Fibroblast of lung (primary cell): ENCODE data around the gene HSF5. TPM values are rescaled to one million over a fixed set of nuclear protein-coding genes. Genes with fewer than 3 reads are reported as not detected.

Source experiments
- DNase-seq, 2 donors: peaks; one replicate each; pipeline versions ENCODE4 v3.0.0 to v3.0.0-alpha.2; 2010; ENCODE audit warnings: low read depth in 2 of 2
- H2AFZ ChIP-seq: 2 replicates; pipeline ENCODE4 v1.5.1; 2012; ENCODE audit warnings: low read length, control low read depth, inconsistent platforms
- H3K27ac ChIP-seq: 2 replicates; pipeline ENCODE4 v1.5.1; 2011; ENCODE audit warnings: low read length, control low read depth; ENCODE audit not compliant: insufficient read depth
- H3K27me3 ChIP-seq: 2 replicates; pipeline ENCODE4 v1.5.1; 2011; ENCODE audit warnings: mild to moderate bottlenecking, low read length; ENCODE audit not compliant: control insufficient read depth, insufficient read depth
- H3K36me3 ChIP-seq: 2 replicates; pipeline ENCODE4 v1.5.1; 2011; ENCODE audit warnings: low read length; ENCODE audit not compliant: control insufficient read depth, insufficient read depth
- H3K4me1 ChIP-seq: 2 replicates; pipeline ENCODE4 v1.5.1; 2011; ENCODE audit warnings: low read length; ENCODE audit not compliant: control insufficient read depth, insufficient read depth; ENCODE audit errors: extremely low read depth
- H3K4me2 ChIP-seq: 2 replicates; pipeline ENCODE4 v1.5.1; 2011; ENCODE audit warnings: low read length, control low read depth; ENCODE audit not compliant: insufficient read depth; ENCODE audit errors: extremely low read depth
- H3K4me3 ChIP-seq, 4 experiments: fragments of 200-600 bp in 1 of 4; sonication (generic) in 1 of 4; replicated peaks in 1 of 4; 2 replicates each; pipeline ENCODE4 v1.5.1; 2011 to 2016; ENCODE audit warnings: low read length in 4 of 4, low read depth in 3 of 4, mild to moderate bottlenecking in 3 of 4, control low read depth in 2 of 4, inconsistent platforms in 1 of 4, mixed read lengths in 1 of 4; ENCODE audit not compliant: insufficient read depth in 1 of 4; ENCODE audit errors: control extremely low read depth in 1 of 4
- H3K79me2 ChIP-seq: 2 replicates; pipeline ENCODE4 v1.5.1; 2012; ENCODE audit warnings: mild to moderate bottlenecking, low read length, inconsistent platforms; ENCODE audit not compliant: control insufficient read depth, insufficient read depth
- H3K9ac ChIP-seq: 2 replicates; pipeline ENCODE4 v1.5.1; 2011; ENCODE audit warnings: mild to moderate bottlenecking, low read length, control low read depth; ENCODE audit not compliant: insufficient read depth
- H3K9me3 ChIP-seq: 2 replicates; pipeline ENCODE4 v1.5.1; 2012; ENCODE audit warnings: low read depth, low read length; ENCODE audit not compliant: control insufficient read depth, insufficient read depth
- H4K20me1 ChIP-seq: 2 replicates; pipeline ENCODE4 v1.5.1; 2011; ENCODE audit warnings: low read length; ENCODE audit not compliant: control insufficient read depth, insufficient read depth; ENCODE audit errors: extremely low read depth
- CTCF ChIP-seq, 2 donors: IDR thresholded peaks in 1 of 2; conservative IDR thresholded peaks in 1 of 2; 1 replicate in 1 of 2; 2 replicates in 1 of 2; pipeline ENCODE4 v1.5.1; 2011 to 2012; ENCODE audit warnings: low read length in 2 of 2, control low read depth in 1 of 2, inconsistent platforms in 1 of 2, low read depth in 1 of 2, mild to moderate bottlenecking in 1 of 2
- EZH2 ChIP-seq: IDR thresholded peaks from 2 replicates; pipeline ENCODE4 v1.5.1; 2012; ENCODE audit warnings: low read length, control low read depth, mild to moderate bottlenecking; ENCODE audit errors: missing control alignments
- polyA plus RNA-seq, 2 donors: library from polyadenylated mRNA; depleted of rRNA in 1 of 2; stranded (reverse) in 1 of 2; unstranded in 1 of 2; fragments of >200 nt; gene quantifications; 2 replicates each; pipeline ENCODE4 v1.2.1, GENCODE V29; 2011 to 2012; ENCODE audit warnings: missing spikeins in 1 of 2
- total RNA-seq: library from RNA; depleted of rRNA; stranded (reverse); fragments of >200 nt; gene quantifications from 2 replicates; pipeline ENCODE4 v1.2.1, GENCODE V29; 2014

The HSF5 gene
- total and polyA plus RNA-seq, 2 donors (not counting 1 experiment from before 2014, with no cell fraction given), result under 0.01 TPM; not detected in 1

DNA sequence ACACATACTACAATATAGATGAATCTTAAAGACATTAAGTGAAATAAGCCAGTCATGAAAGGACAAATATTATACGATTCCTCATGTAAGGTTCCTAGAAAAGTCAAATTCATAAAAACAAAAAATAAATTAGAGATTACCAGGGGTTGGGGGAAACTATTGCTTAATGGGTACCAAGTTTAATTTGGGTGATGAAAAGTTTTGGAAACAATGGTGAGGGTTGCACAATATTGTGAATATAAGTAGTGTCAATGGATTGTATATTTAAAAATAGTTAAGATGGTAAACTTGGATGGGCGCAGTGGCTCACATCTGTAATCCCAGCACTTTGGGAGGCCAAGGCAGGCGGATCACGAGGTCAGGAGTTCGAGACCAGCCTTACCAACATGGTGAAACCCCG, 17.9 kb downstream of the HSF5 start:
- H3K9ac ChIP-seq, result no peak overlapping the region
- no peaks in the 10 kb centered on the region for H3K27me3 ChIP-seq
- H3K36me3 ChIP-seq, result no peaks in the 10 kb centered on the region
- H2AFZ ChIP-seq, result no peak overlapping the region
- H3K4me2 ChIP-seq, result no peak overlapping the region
- no peak for TF ChIP-seq CTCF (conservative IDR thresholded peaks at IDR 0.05 in 1 of 2, IDR thresholded peaks at IDR 0.05 in 1 of 2; ENCODE audit: low read depth in 1 of 2, low read length in 2 of 2)
- no peak for TF ChIP-seq EZH2
- H3K4me1 ChIP-seq, result no peaks in the 10 kb centered on the region
- no peaks in the 10 kb centered on the region for H4K20me1 ChIP-seq
- no peak overlapping the region for H3K27ac ChIP-seq
- DNase-seq, result no peak
- no peaks in the 10 kb centered on the region for H3K79me2 ChIP-seq
- no peaks in the 10 kb centered on the region for H3K9me3 ChIP-seq
- H3K4me3 ChIP-seq, result no peak overlapping the region

DNA sequence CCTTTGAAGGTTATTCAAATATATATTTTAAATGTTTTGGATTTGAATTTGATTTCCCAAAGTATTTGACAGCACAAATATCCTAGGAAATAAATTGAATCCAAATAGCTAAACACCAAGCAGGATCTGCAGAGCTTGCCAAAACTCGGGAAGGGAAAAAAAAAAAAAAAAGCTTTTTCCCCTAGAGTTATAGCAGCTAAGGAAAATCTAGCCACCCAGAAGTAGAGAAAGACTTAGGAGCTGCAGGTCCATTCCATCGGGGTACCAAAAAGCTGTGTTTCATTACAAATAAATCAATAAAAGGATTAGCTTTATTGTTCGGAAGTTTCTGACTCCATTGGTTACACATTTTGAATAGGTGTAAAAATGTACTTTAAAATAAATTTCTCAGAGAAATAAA, 19.3 kb downstream of the HSF5 start:
- Histone ChIP-seq H3K27me3 (no peaks in the 10 kb centered on the region), H3K4me3 (no peak overlapping the region)

GRCh38 chr17:58455491-58455890, 32.7 kb downstream of the HSF5 start:
- no peak overlapping the region for H3K4me2 ChIP-seq
- no peaks in the 10 kb centered on the region for H3K27me3 ChIP-seq
- TF ChIP-seq EZH2, result no peak
- no peak for TF ChIP-seq CTCF (conservative IDR thresholded peaks at IDR 0.05 in 1 of 2, IDR thresholded peaks at IDR 0.05 in 1 of 2; ENCODE audit: low read depth in 1 of 2, low read length in 2 of 2)
- no peaks in the 10 kb centered on the region for H4K20me1 ChIP-seq
- H2AFZ ChIP-seq, result no peak overlapping the region
- H3K4me1 ChIP-seq, result no peaks in the 10 kb centered on the region
- H3K9ac ChIP-seq, result no peak overlapping the region
- no peaks in the 10 kb centered on the region for H3K79me2 ChIP-seq
- H3K36me3 ChIP-seq, result no peaks in the 10 kb centered on the region
- no peak for DNase-seq
- no peak overlapping the region for H3K4me3 ChIP-seq
- no peak overlapping the region for H3K27ac ChIP-seq
- no peaks in the 10 kb centered on the region for H3K9me3 ChIP-seq

More for the DNA sequence above, 19.3 kb downstream of the HSF5 start:
- Histone ChIP-seq H2AFZ (no peak overlapping the region), H3K9me3 (no peaks in the 10 kb centered on the region), H3K4me1 (no peaks in the 10 kb centered on the region), H3K79me2 (no peaks in the 10 kb centered on the region), H3K27ac (no peak overlapping the region), H3K9ac (no peak overlapping the region), H3K4me2 (no peak overlapping the region), H4K20me1 (no peaks in the 10 kb centered on the region), H3K36me3 (no peaks in the 10 kb centered on the region)
- TF ChIP-seq EZH2, result no peak
- no peak for TF ChIP-seq CTCF (conservative IDR thresholded peaks at IDR 0.05 in 1 of 2, IDR thresholded peaks at IDR 0.05 in 1 of 2; ENCODE audit: low read depth in 1 of 2, low read length in 2 of 2)
- no peak for DNase-seq
